ENCODE data around the gene UMODL1.

- no peak for TF ChIP-seq TAF1 (IDR thresholded peaks at IDR 0.05; ENCODE audit: low read depth, low read length)
- TF ChIP-seq POLR2AphosphoS5 (IDR thresholded peaks at IDR 0.05; ENCODE audit: low read depth, low read length) = no peak
- TF ChIP-seq POLR2A (IDR thresholded peaks at IDR 0.05; ENCODE audit: low read depth, low read length) = no peak
Measured at GRCh38 chr21:42118901-42119300, 47.8 kb downstream of the UMODL1 start.
